Uterus (tissue), 4 donors: ENCODE data around the gene PRRT1. TPM values are rescaled to one million over a fixed set of nuclear protein-coding genes. Genes with fewer than 3 reads are reported as not detected.

Experiments used
- DNase-seq, 2 donors: peaks; one replicate each; pipeline ENCODE4 v3.0.0-alpha.2; 2019 to 2020
- H3K27ac ChIP-seq, 2 donors: fragments of 200-600 bp; sonication (generic); 1 replicate in 1 of 2; 2 replicates in 1 of 2; pipeline ENCODE4 v1.5.1; 2016 to 2018
- H3K27me3 ChIP-seq, 2 donors: fragments of 200-600 bp; sonication (generic); one replicate each; pipeline ENCODE4 v1.5.1; 2018 to 2019; ENCODE audit warnings: control low read depth in 1 of 2
- H3K36me3 ChIP-seq, 2 donors: fragments of 200-600 bp; sonication (generic); one replicate each; pipeline ENCODE4 v1.5.1; 2019; ENCODE audit warnings: control low read depth in 1 of 2
- H3K4me1 ChIP-seq, 2 donors: fragments of 200-600 bp; sonication (generic); one replicate each; pipeline ENCODE4 v1.5.1; 2018 to 2019; ENCODE audit warnings: control low read depth in 1 of 2
- H3K4me3 ChIP-seq, 2 donors: fragments of 200-600 bp; sonication (generic); 1 replicate in 1 of 2; 2 replicates in 1 of 2; pipeline ENCODE4 v1.5.1; 2018 to 2019; ENCODE audit warnings: mild to moderate bottlenecking in 1 of 2
- H3K9me3 ChIP-seq, 2 donors: fragments of 200-600 bp; sonication (generic); one replicate each; pipeline ENCODE4 v1.5.1; 2019; ENCODE audit warnings: control low read depth in 1 of 2
- POLR2A ChIP-seq, 2 donors: fragments of 450-650 bp; IDR thresholded peaks; one replicate each; pipeline ENCODE4 v1.6.1; 2016; ENCODE audit warnings: antibody characterized with exemption in 2 of 2, mild to moderate bottlenecking in 1 of 2, moderate library complexity in 1 of 2
- intact Hi-C: fragments of 100-400 bp; cut with DNase I; formaldehyde crosslinking; loops from one replicate; pipeline ENCODE4 v1.15.1; 2023; ENCODE audit warnings: low total_unique reads
- total RNA-seq, 4 donors: library from RNA; depleted of rRNA in 3 of 4; stranded (reverse); fragments of >200 nt in 3 of 4; gene quantifications; one replicate each; pipeline versions ENCODE4 v1.1.0 to v1.2.4, GENCODE V29; 2014 to 2023
- TF ChIP-seq, protein P1 (sequence below), 4 experiments: fragments of 200-600 bp in 2 of 4; fragments of 450-650 bp in 2 of 4; sonication (generic) in 2 of 4; IDR thresholded peaks; one replicate each; pipeline ENCODE4 v1.5.1; 2016 to 2019; ENCODE audit warnings: antibody characterized with exemption in 4 of 4, mild to moderate bottlenecking in 2 of 4, moderate library complexity in 1 of 4
- donor health status: DM: yes; HTN: yes; CAD: no.

Gene PRRT1
- total RNA-seq, 4 donors from 2014 or later = 8.0 to 9.4 TPM; not detected in 2

GRCh38 chr6:32151181-32151862 lies 417 bp downstream of the PRRT1 start:
- intact Hi-C loops = no loop called here
- no peaks in the 10 kb centered on the region for H3K27me3 ChIP-seq
- H3K36me3 ChIP-seq = no peaks in the 10 kb centered on the region
- TF ChIP-seq POLR2A (IDR thresholded peaks at IDR 0.05) = no peak
- TF ChIP-seq, protein P1, sequence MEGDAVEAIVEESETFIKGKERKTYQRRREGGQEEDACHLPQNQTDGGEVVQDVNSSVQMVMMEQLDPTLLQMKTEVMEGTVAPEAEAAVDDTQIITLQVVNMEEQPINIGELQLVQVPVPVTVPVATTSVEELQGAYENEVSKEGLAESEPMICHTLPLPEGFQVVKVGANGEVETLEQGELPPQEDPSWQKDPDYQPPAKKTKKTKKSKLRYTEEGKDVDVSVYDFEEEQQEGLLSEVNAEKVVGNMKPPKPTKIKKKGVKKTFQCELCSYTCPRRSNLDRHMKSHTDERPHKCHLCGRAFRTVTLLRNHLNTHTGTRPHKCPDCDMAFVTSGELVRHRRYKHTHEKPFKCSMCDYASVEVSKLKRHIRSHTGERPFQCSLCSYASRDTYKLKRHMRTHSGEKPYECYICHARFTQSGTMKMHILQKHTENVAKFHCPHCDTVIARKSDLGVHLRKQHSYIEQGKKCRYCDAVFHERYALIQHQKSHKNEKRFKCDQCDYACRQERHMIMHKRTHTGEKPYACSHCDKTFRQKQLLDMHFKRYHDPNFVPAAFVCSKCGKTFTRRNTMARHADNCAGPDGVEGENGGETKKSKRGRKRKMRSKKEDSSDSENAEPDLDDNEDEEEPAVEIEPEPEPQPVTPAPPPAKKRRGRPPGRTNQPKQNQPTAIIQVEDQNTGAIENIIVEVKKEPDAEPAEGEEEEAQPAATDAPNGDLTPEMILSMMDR (IDR thresholded peaks at IDR 0.05) = no peak
- peak overlapping the region; percentile 93 to 97 for H3K27ac ChIP-seq
- peak in 1 of 2 donors; percentile 22 for DNase-seq
- peak overlapping the region; percentile 68 to 86 for H3K4me3 ChIP-seq
- peaks cover 5 to 17% of the 10 kb centered on the region in 2 donors for H3K4me1 ChIP-seq
- no peaks in the 10 kb centered on the region for H3K9me3 ChIP-seq

- intact Hi-C loops = no loop called here
- Histone ChIP-seq H3K27ac (peak overlapping the region; percentile 93 to 97), H3K27me3 (no peaks in the 10 kb centered on the region), H3K36me3 (no peaks in the 10 kb centered on the region), H3K4me1 (peaks cover 5 to 11% of the 10 kb centered on the region in 2 donors), H3K9me3 (no peaks in the 10 kb centered on the region), H3K4me3 (peak overlapping the region in 1 of 2 donors; percentile 68)
- DNase-seq = no peak
- TF ChIP-seq POLR2A (IDR thresholded peaks at IDR 0.05) = no peak
- TF ChIP-seq, protein P1 (IDR thresholded peaks at IDR 0.05) = no peak
These were observed 1.5 kb downstream of the PRRT1 start for GRCh38 chr6:32149932-32150870.

DNA sequence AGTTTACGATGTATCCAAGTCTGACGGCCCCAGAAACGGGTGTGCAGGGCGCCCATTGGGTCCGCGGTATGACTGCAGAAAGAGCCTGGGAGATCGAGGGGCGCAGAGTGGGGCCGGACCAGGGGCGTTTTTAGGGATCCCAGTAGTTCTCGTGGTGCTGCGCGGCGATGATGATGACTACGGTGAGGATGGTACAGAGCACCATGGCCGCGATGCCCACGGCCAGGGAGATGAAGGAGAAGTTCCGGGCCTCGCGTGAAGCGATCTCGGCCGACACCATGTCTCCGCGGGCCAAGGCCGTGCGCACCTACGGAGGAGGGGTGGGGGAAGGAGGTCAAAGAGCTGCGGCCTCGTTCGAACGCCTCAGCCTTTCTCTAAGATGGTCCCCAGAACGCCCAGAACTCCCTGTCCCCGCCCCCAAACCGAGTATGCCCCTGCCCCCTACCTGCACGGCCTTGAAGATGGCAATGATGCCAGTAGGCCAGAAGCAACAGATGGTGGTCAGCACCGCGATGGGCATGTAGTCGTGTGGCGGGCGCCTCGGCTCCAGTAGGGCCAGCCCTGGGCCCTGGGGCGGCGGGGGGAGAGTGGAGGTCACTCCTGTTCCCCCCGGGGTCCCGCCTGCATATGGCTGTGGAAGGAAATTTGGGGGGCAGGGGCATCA lies 2.5 kb downstream of the PRRT1 start:
- TF ChIP-seq, protein P1 (IDR thresholded peaks at IDR 0.05) = no peak
- no peak for TF ChIP-seq POLR2A (IDR thresholded peaks at IDR 0.05)
- Histone ChIP-seq H3K27me3 (no peaks in the 10 kb centered on the region), H3K27ac (no peak overlapping the region), H3K9me3 (no peaks in the 10 kb centered on the region), H3K4me1 (peaks cover 5 to 9% of the 10 kb centered on the region in 2 donors), H3K36me3 (no peaks in the 10 kb centered on the region), H3K4me3 (no peak overlapping the region)
- no peak for DNase-seq
- intact Hi-C loops = no loop called here

GRCh38 chr6:32148289-32149091 lies 3.2 kb downstream of the PRRT1 start:
- TF ChIP-seq POLR2A (IDR thresholded peaks at IDR 0.05) = no peak
- TF ChIP-seq, protein P1 (IDR thresholded peaks at IDR 0.05) = no peak
- no peak overlapping the region for H3K27ac ChIP-seq
- no peak for DNase-seq
- H3K9me3 ChIP-seq = no peaks in the 10 kb centered on the region
- H3K4me1 ChIP-seq = peaks cover 5 to 9% of the 10 kb centered on the region in 2 donors
- intact Hi-C loops = no loop called here
- H3K36me3 ChIP-seq = no peaks in the 10 kb centered on the region
- no peak overlapping the region for H3K4me3 ChIP-seq
- no peaks in the 10 kb centered on the region for H3K27me3 ChIP-seq
